Karpas-422 (cell line): ENCODE results near the gene WIZ. TPM values are rescaled to one million over a fixed set of nuclear protein-coding genes. Genes with fewer than 3 reads are reported as not detected.

ENCODE experiments used
- DNase-seq: peaks from one replicate; pipeline ENCODE4 v3.0.0-alpha.2; 2015
- H2AFZ ChIP-seq: fragments of 200-600 bp; sonication (generic); 2 replicates; pipeline ENCODE4 v1.6.1; 2014; ENCODE audit warnings: antibody characterized with exemption, low read length, mixed read lengths
- H3K27ac ChIP-seq: fragments of 200-600 bp; sonication (generic); 2 replicates; pipeline ENCODE4 v1.5.1; 2014; ENCODE audit warnings: mild to moderate bottlenecking, low read length, moderate library complexity
- H3K27me3 ChIP-seq: fragments of 200-600 bp; sonication (generic); 2 replicates; pipeline ENCODE4 v1.6.1; 2014; ENCODE audit warnings: low read length, mixed read lengths
- H3K36me3 ChIP-seq: fragments of 200-600 bp; sonication (generic); 2 replicates; pipeline ENCODE4 v1.6.1; 2014; ENCODE audit warnings: low read length, mixed read lengths; ENCODE audit not compliant: insufficient read depth
- H3K4me1 ChIP-seq: fragments of 200-600 bp; sonication (generic); 2 replicates; pipeline ENCODE4 v1.6.1; 2014; ENCODE audit warnings: mild to moderate bottlenecking, low read length, mixed read lengths
- H3K4me2 ChIP-seq: fragments of 200-600 bp; sonication (generic); 2 replicates; pipeline ENCODE4 v1.6.1; 2014; ENCODE audit warnings: low read length, low read depth, mild to moderate bottlenecking; ENCODE audit not compliant: poor library complexity, severe bottlenecking
- H3K4me3 ChIP-seq: fragments of 200-600 bp; sonication (generic); 2 replicates; pipeline ENCODE4 v1.5.1; 2014; ENCODE audit warnings: mild to moderate bottlenecking, antibody characterized with exemption, low read length, mixed read lengths
- H3K79me2 ChIP-seq: fragments of 200-600 bp; sonication (generic); 2 replicates; pipeline ENCODE4 v1.6.1; 2014; ENCODE audit warnings: mild to moderate bottlenecking, low read length, mixed read lengths
- H3K9ac ChIP-seq: fragments of 200-600 bp; sonication (generic); 2 replicates; pipeline ENCODE4 v1.6.0; 2014; ENCODE audit warnings: low read length
- H3K9me2 ChIP-seq: fragments of 200-600 bp; sonication (generic), shearing (Covaris generic); replicated peaks from 2 replicates; pipeline ENCODE4 v1.6.0; 2014; ENCODE audit warnings: mild to moderate bottlenecking, low read length, moderate library complexity; ENCODE audit not compliant: insufficient read depth
- H3K9me3 ChIP-seq: fragments of 300-700, 200-600 bp; sonication (generic); 2 replicates; pipeline ENCODE4 v1.6.1; 2014; ENCODE audit warnings: low read length, mixed read lengths
- H4K20me1 ChIP-seq: fragments of 200-600 bp; sonication (generic); 2 replicates; pipeline ENCODE4 v1.6.1; 2014; ENCODE audit warnings: mild to moderate bottlenecking, antibody characterized with exemption, low read length, low read depth; ENCODE audit not compliant: insufficient read depth
- total RNA-seq: library from RNA; depleted of rRNA; stranded (reverse); fragments of >200 nt; shearing (Covaris generic); gene quantifications from 2 replicates; pipeline ENCODE4 v1.2.3, GENCODE V29; 2014; ENCODE audit warnings: low replicate concordance

Gene WIZ
- total RNA-seq, 1 experiment from 2014 or later, result 5.4 TPM

DNA sequence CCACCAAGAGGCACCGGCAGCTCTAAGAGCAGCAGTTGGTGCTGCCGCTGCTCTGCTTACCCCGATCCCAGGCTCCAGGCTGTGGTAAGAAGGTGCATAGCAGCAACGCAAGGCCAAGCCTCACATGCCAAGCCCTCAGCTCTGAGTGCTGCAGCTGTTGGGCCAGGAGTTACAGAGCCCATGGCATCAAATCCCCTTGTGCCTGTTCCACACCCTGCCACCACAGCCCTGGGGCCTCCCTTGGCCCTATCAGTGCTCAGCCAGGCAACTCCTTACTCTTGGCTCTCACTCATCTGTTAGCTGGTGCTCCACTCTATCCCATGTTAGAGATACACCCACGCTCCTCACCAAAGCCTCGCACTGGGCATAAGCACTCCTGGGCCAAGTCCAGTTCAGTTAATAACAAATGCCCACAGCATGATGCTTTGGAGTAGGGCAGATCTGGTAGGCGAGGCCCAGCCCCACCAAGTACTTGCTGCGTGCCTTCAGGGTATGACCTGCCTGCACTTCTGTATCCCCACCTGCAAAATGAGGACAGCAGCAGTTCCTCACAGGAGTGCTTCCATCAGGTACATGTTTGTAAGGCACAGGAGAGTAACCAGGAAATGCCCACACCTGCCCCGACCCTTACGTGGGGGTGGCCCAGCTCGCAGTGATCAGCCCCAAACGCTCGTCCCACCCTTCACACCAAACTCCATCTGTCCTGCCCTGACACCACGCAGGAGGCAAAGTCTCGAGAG, 47.2 kb downstream of the WIZ start:
- Histone ChIP-seq H3K4me1 (peaks cover 12% of the 10 kb centered on the region), H3K4me2 (no peak overlapping the region), H3K36me3 (peaks cover 18% of the 10 kb centered on the region), H3K27ac (no peak overlapping the region), H3K4me3 (no peak overlapping the region), H3K9me2 (no peaks in the 10 kb centered on the region), H3K9ac (no peak overlapping the region), H4K20me1 (peaks cover 43% of the 10 kb centered on the region), H2AFZ (no peak overlapping the region), H3K79me2 (peaks cover 70% of the 10 kb centered on the region), H3K9me3 (no peaks in the 10 kb centered on the region), H3K27me3 (no peaks in the 10 kb centered on the region)
- no peak for DNase-seq

DNA sequence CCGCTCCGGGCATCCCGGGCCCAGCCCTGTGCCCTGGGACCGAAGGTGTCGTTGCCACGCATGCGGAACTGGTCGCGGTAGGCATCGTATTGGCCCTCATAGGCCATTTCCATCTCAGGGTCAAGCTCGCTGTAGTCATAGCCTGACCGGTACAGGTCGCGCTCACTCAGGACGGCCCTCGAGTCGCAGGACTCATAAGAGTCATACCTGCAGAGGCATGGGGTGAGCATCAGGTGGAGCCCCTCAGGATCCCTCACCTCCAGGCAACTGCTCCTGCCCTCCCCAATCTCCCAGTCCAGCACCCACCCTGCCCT, 48.4 kb downstream of the WIZ start:
- Histone ChIP-seq H4K20me1 (peaks cover 33% of the 10 kb centered on the region), H3K4me3 (no peak overlapping the region), H3K9me2 (no peaks in the 10 kb centered on the region), H3K4me2 (no peak overlapping the region), H3K9ac (no peak overlapping the region), H2AFZ (no peak overlapping the region), H3K4me1 (peaks cover 12% of the 10 kb centered on the region), H3K27me3 (no peaks in the 10 kb centered on the region), H3K27ac (no peak overlapping the region), H3K9me3 (no peaks in the 10 kb centered on the region), H3K36me3 (peaks cover 22% of the 10 kb centered on the region), H3K79me2 (peaks cover 59% of the 10 kb centered on the region)
- DNase-seq, result no peak

DNA sequence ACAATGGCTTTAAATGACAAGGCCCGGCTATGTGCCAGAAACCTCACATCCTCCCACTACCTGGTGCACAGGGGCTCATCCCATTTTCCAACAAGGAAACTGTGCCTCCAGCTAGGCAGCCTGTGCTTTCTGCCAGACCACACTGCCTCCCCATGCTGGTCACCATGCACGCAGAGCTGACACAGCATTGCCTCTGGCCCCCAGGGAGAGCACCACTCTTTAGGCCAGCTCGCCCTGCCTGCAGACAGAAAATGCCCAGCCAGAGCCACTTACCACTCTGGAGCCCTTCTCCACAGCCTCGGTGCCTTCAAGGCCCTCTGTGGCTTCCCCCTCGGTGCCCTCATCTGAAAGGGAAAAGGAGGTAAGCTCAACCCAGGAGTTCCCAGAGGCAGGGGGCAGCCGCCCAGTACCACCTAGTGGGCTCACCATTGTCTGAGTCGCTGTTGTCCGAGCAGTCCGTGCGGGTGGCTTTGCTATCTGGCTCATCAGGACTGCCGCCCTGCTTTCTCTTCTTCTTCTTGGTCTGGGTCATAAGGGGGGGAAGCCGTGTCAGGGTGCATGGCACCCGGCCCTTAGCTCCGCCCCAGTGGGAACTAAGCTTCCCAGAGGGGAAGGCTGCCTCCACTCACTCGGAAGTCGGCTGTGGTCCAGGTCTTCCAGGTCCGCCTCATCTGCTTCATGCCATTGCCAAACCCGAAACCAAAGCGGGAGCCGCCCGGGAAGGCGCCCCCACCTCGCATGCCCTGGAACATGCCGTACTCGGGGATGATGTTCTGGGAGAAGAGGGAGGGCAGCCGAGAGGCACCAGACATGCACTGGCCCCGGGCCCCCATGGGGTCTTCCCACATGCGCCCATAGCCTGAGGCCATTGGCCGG, 49.0 kb downstream of the WIZ start:
- Histone ChIP-seq H3K79me2 (peaks cover 57% of the 10 kb centered on the region), H4K20me1 (peaks cover 30% of the 10 kb centered on the region)

DNA sequence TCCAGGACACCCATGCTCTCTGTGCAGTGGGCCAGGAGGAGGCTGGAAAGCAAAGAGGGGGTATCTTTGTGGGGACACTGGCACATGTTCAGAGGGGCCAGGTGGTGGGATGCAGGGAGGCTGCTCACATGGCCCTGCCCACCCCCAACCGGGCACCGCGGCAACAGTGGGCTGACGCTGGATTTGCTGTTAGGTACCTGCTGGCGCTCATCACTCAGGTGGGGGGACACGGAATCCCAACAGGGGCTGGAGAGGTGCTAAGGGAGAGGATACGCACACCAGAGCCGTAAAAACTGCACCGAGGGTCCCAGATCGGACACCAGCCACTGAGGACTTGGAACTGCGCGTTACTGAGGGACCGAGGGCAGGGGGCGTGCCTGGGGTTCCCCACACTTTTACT, 50.1 kb downstream of the WIZ start:
- no peaks in the 10 kb centered on the region for H3K9me2 ChIP-seq

More for the DNA sequence above, 49.0 kb downstream of the WIZ start:
- no peaks in the 10 kb centered on the region for H3K9me3 ChIP-seq
- H3K4me2 ChIP-seq, result no peak overlapping the region
- H3K9ac ChIP-seq, result no peak overlapping the region
- H3K36me3 ChIP-seq, result peaks cover 22% of the 10 kb centered on the region
- DNase-seq, result no peak
- H3K4me1 ChIP-seq, result peaks cover 9% of the 10 kb centered on the region
- no peak overlapping the region for H3K27ac ChIP-seq
- H3K4me3 ChIP-seq, result no peak overlapping the region
- H3K9me2 ChIP-seq, result no peaks in the 10 kb centered on the region
- no peak overlapping the region for H2AFZ ChIP-seq
- H3K27me3 ChIP-seq, result no peaks in the 10 kb centered on the region

DNA sequence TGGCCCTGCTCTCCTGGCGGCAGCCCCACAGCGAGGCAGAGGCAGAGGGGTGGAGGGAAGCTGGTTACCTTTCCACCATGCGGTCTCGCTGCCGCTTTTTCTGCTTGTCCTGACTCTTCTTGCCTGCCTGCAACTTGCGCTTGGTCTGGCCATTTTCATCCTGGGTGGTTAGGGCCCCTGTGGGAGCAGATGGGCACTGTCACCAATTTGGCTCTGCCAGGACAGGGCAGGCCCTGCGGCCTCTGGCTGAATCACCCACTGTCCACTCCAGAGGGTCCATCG, 50.6 kb downstream of the WIZ start:
- Histone ChIP-seq H3K79me2 (peaks cover 47% of the 10 kb centered on the region), H3K4me3 (no peak overlapping the region), H3K9me3 (no peaks in the 10 kb centered on the region), H3K4me1 (peaks cover under 1% of the 10 kb centered on the region; the same call in 1 of the 2 replicates), H3K36me3 (peaks cover 25% of the 10 kb centered on the region), H3K27me3 (no peaks in the 10 kb centered on the region), H2AFZ (no peak overlapping the region), H3K9me2 (no peaks in the 10 kb centered on the region), H4K20me1 (peaks cover 21% of the 10 kb centered on the region), H3K27ac (no peak overlapping the region), H3K9ac (no peak overlapping the region), H3K4me2 (no peak overlapping the region)
- no peak for DNase-seq

More for the DNA sequence above, 50.1 kb downstream of the WIZ start:
- H3K4me1 ChIP-seq, result peaks cover 5% of the 10 kb centered on the region
- no peak overlapping the region for H3K4me3 ChIP-seq
- no peaks in the 10 kb centered on the region for H3K27me3 ChIP-seq
- peaks cover 24% of the 10 kb centered on the region for H3K36me3 ChIP-seq
- no peak overlapping the region for H3K4me2 ChIP-seq
- H3K9ac ChIP-seq, result no peak overlapping the region
- no peak overlapping the region for H2AFZ ChIP-seq
- no peak for DNase-seq
- no peak overlapping the region for H3K27ac ChIP-seq
- H3K9me3 ChIP-seq, result no peaks in the 10 kb centered on the region
- H3K79me2 ChIP-seq, result peaks cover 47% of the 10 kb centered on the region
- peaks cover 25% of the 10 kb centered on the region for H4K20me1 ChIP-seq

DNA sequence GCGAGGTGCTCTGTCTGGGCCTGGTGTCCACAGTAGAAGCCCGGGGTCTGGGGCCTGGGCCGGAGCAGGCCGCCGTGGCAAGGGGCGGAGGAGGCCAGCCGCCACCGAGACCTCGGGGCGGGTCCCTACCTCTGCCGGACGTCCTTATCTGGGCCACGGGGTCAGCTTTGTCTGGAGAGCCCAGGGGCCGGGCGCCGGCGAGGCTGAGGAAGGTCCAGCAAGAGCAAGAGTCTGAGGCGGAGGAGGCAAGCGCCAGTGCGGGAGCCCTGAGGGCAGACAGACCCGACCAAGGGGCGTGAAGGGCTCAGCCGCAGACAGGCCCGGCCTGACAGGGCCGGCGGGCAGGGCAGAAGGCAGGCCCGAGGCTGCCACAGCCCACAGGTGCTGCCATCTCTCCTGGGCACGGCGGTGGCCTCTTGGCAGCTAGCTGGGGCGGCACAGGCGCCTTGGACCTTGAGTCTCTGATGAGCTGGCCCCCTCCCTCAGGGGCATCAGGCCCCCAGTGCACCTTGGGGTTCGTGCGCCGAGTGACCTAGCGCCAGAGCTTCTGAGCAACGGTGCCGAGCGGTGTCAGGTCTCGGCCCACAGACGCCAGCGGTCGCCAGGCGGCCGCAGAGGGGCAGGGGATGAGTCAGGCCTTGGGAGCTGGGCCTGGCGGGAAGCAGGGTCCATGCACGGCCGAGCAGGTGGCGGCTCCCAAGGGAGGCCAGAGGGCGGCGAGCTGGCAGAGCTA, 51.1 kb downstream of the WIZ start:
- H2AFZ ChIP-seq, result no peak overlapping the region
- H3K36me3 ChIP-seq, result peaks cover 21% of the 10 kb centered on the region
- no peak overlapping the region for H3K4me2 ChIP-seq
- H4K20me1 ChIP-seq, result peaks cover 16% of the 10 kb centered on the region
- H3K4me1 ChIP-seq, result no peaks in the 10 kb centered on the region
- no peak overlapping the region for H3K9ac ChIP-seq
- no peak overlapping the region for H3K27ac ChIP-seq
- no peaks in the 10 kb centered on the region for H3K27me3 ChIP-seq
- no peak overlapping the region for H3K4me3 ChIP-seq
- no peak for DNase-seq
- H3K9me3 ChIP-seq, result no peaks in the 10 kb centered on the region
- H3K9me2 ChIP-seq, result no peaks in the 10 kb centered on the region
- peaks cover 47% of the 10 kb centered on the region for H3K79me2 ChIP-seq

DNA sequence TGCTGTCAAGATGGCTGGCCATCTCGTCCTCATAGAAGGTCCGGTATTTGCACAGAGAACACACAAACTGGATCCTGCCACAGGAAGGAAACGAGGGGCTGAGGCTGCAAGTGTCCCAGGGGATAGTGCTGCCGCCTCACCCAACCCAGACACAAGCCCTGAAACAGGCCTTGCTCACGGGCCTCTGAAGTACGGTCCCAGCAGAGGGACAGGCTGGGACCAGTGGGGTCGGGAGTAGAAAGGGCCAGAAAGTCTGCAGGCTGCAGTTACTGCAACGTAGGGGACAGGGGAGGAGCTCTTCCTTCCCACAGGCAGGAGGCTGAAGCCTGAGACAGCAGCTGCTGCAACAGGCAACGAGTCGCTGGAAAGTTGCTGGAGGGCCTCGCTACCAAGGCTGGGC, 52.0 kb downstream of the WIZ start:
- H3K36me3 ChIP-seq, result peaks cover 17% of the 10 kb centered on the region
- no peaks in the 10 kb centered on the region for H3K4me1 ChIP-seq
- H3K9me2 ChIP-seq, result no peaks in the 10 kb centered on the region
- no peaks in the 10 kb centered on the region for H3K27me3 ChIP-seq
- peaks cover 47% of the 10 kb centered on the region for H3K79me2 ChIP-seq
- no peak for DNase-seq
- no peaks in the 10 kb centered on the region for H3K9me3 ChIP-seq
- no peak overlapping the region for H3K27ac ChIP-seq
- no peak overlapping the region for H2AFZ ChIP-seq
- peaks cover 9% of the 10 kb centered on the region for H4K20me1 ChIP-seq
- H3K9ac ChIP-seq, result no peak overlapping the region
- no peak overlapping the region for H3K4me2 ChIP-seq
- H3K4me3 ChIP-seq, result no peak overlapping the region

DNA sequence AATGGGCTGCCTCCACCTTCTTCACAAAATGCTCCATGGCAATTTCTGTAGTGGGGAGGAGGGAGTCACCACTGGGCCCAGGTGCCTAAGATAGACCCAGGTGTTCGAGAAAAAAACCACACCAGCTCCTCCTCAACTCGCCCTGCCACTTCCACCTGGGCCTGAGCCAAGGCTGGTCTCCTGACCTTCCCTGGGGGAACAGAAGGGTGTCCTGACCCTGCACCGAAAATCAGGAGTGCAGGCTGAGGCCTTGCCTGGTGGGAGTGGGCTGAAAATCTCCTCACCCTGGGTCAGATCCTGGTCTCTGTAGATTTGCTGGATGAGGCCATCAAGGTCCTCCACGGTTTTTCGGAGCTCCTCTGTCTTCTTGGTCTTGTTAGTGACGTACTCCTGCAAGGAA, 52.5 kb downstream of the WIZ start:
- H3K4me1 ChIP-seq, result no peaks in the 10 kb centered on the region
- no peak for DNase-seq
- H3K36me3 ChIP-seq, result peaks cover 17% of the 10 kb centered on the region
- peaks cover 42% of the 10 kb centered on the region for H3K79me2 ChIP-seq
- H3K9me3 ChIP-seq, result no peaks in the 10 kb centered on the region
- H4K20me1 ChIP-seq, result peaks cover 3% of the 10 kb centered on the region; the same call in 1 of the 2 replicates
- H3K27ac ChIP-seq, result no peak overlapping the region
- H3K9me2 ChIP-seq, result no peaks in the 10 kb centered on the region
- H3K4me3 ChIP-seq, result no peak overlapping the region
- no peak overlapping the region for H2AFZ ChIP-seq
- H3K9ac ChIP-seq, result no peak overlapping the region
- no peaks in the 10 kb centered on the region for H3K27me3 ChIP-seq
- H3K4me2 ChIP-seq, result no peak overlapping the region
